ENCODE results near the gene YJU2. TPM values are rescaled to one million over a fixed set of nuclear protein-coding genes. Genes with fewer than 3 reads are reported as not detected.

YJU2 gene
- total RNA-seq, 4 donors from 2014 or later, result 9.6 to 24.3 (median 17.1) TPM

DNA sequence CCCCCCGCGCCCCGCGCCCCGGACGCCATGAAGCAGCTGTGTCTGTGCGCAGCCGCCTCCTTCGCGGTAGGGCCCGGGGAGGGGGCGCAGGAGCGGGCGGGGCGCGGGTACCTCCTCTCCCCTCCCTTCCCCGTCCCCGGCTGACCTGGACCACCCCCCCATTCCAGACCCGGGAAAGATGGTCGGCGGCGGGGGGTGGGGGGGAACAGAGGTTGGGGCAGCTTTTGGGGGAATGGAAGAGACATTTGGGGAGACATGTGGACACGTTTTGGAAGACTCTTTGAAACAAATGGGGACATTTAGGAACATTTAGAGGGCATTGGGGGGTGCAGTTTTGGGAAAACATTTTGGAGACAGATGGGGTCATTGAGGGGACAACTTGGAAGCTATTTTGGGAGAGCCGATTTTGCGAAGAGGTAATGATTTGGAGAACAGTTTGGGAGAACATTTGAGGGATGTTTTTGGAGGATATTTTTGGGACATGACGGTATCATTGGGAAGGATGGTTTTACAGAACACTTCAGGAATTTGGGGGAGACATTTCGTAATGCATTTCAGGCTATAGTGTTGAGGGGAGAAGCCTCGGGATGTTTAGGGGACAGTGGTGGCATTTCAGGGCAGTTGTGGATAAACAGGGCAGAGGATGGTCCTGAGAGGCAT, 48.3 kb upstream of the YJU2 start:
- H3K36me3 ChIP-seq, result no peaks in the 10 kb centered on the region
- DNase-seq, result no peak
- H3K4me1 ChIP-seq, result peaks cover 0 to 8% (median 2%) of the 10 kb centered on the region in 4 donors
- TF ChIP-seq POLR2A (IDR thresholded peaks at IDR 0.05) (no peak), EP300 (IDR thresholded peaks at IDR 0.05; ENCODE audit: low read depth) (no peak)
- 12 to 31% methylated on average over 5 to 18 of the region's 28 CpGs for WGBS, 2 donors (ENCODE audit: low coverage in 1 of 2)
- no peak overlapping the region for H3K27ac ChIP-seq
- in situ Hi-C loops (cut with MboI; ENCODE audit: low pct_ligation_motif_present in 1 of 4, low pct_unique_long_range_greater_than_20kb in 1 of 4, low sequenced_read_pairs in 3 of 4), result no loop called here
- H3K4me3 ChIP-seq, result no peak overlapping the region
- H3K27me3 ChIP-seq, result peaks cover 68% of the 10 kb centered on the region
- intact Hi-C loops (cut with DNase I; ENCODE audit: low total_unique reads), result no loop called here
- H3K9me3 ChIP-seq, result no peaks in the 10 kb centered on the region

- Histone ChIP-seq H3K36me3 (no peaks in the 10 kb centered on the region), H3K27ac (no peak overlapping the region), H3K4me1 (peaks cover 0 to 8% (median 4%) of the 10 kb centered on the region in 4 donors), H3K4me3 (no peak overlapping the region), H3K9me3 (no peaks in the 10 kb centered on the region), H3K27me3 (peaks cover 57% of the 10 kb centered on the region)
- DNase-seq, result peak; percentile 55
- TF ChIP-seq CTCF (IDR thresholded peaks at IDR 0.05), result peak; percentile 10 to 56 (median 38)
- TF ChIP-seq EP300 (IDR thresholded peaks at IDR 0.05; ENCODE audit: low read depth), result no peak
- in situ Hi-C loops (cut with MboI; ENCODE audit: low pct_ligation_motif_present in 1 of 4, low pct_unique_long_range_greater_than_20kb in 1 of 4, low sequenced_read_pairs in 3 of 4), result loop anchor here in 1 of 4 donors (25.0 kb wide), 1 partner anchor 362 kb away; no protein-coding TSS in a partner anchor
- intact Hi-C loops (cut with DNase I; ENCODE audit: low total_unique reads), result no loop called here
- WGBS, 2 donors (ENCODE audit: low coverage in 1 of 2), result 69% methylated on average over 27 of the region's 33 CpGs; no CpG with 5 or more reads in 1 of the 2 donors
Observed at GRCh38 chr19:4199699-4200293, 47.1 kb upstream of the YJU2 start.

GRCh38 chr19:4200940-4201542, 45.8 kb upstream of the YJU2 start:
- Histone ChIP-seq H3K27ac (no peak overlapping the region), H3K4me3 (no peak overlapping the region), H3K27me3 (peaks cover 44% of the 10 kb centered on the region), H3K9me3 (no peaks in the 10 kb centered on the region), H3K36me3 (no peaks in the 10 kb centered on the region), H3K4me1 (peaks cover 0 to 8% (median 5%) of the 10 kb centered on the region in 4 donors)
- no peak for TF ChIP-seq EP300 (IDR thresholded peaks at IDR 0.05; ENCODE audit: low read depth)
- no peak for TF ChIP-seq POLR2AphosphoS5 (IDR thresholded peaks at IDR 0.05)
- TF ChIP-seq CTCF (IDR thresholded peaks at IDR 0.05), result no peak
- TF ChIP-seq POLR2A (IDR thresholded peaks at IDR 0.05), result no peak
- in situ Hi-C loops (cut with MboI; ENCODE audit: low pct_ligation_motif_present in 1 of 4, low pct_unique_long_range_greater_than_20kb in 1 of 4, low sequenced_read_pairs in 3 of 4), result loop anchor here in 1 of 4 donors (25.0 kb wide), 1 partner anchor 364 kb away; no protein-coding TSS in a partner anchor
- intact Hi-C loops (cut with DNase I; ENCODE audit: low total_unique reads), result no loop called here
- WGBS, 2 donors (ENCODE audit: low coverage in 1 of 2), result 57% methylated on average over 2 of the region's 2 CpGs
- no peak for DNase-seq

- Histone ChIP-seq H3K4me1 (peaks cover 0 to 8% (median 5%) of the 10 kb centered on the region in 4 donors), H3K9me3 (no peaks in the 10 kb centered on the region), H3K27ac (no peak overlapping the region), H3K27me3 (peaks cover 37% of the 10 kb centered on the region), H3K4me3 (no peak overlapping the region), H3K36me3 (no peaks in the 10 kb centered on the region)
- TF ChIP-seq CTCF (IDR thresholded peaks at IDR 0.05) (no peak), EP300 (IDR thresholded peaks at IDR 0.05; ENCODE audit: low read depth) (no peak), POLR2AphosphoS5 (IDR thresholded peaks at IDR 0.05) (no peak), POLR2A (IDR thresholded peaks at IDR 0.05) (no peak)
- in situ Hi-C loops (cut with MboI; ENCODE audit: low pct_ligation_motif_present in 1 of 4, low pct_unique_long_range_greater_than_20kb in 1 of 4, low sequenced_read_pairs in 3 of 4) (loop anchor here in 1 of 4 donors (25.0 kb wide), 1 partner anchor 364 kb away; no protein-coding TSS in a partner anchor), intact Hi-C loops (cut with DNase I; ENCODE audit: low total_unique reads) (no loop called here)
- DNase-seq, result no peak
- 43 to 71% methylated on average over 3 to 4 of the region's 4 CpGs for WGBS, 2 donors (ENCODE audit: low coverage in 1 of 2)
Observed at GRCh38 chr19:4201798-4202197, 45.1 kb upstream of the YJU2 start.

Measured in transverse colon (tissue), 4 donors.